AG08395 (cell line): Measurements from ENCODE around the gene CCDC15.

ENCODE experiments used
- DNase-seq: peaks from one replicate; pipeline ENCODE4 v3.0.0; 2012; ENCODE audit warnings: mixed read lengths, low spot score

Gene CCDC15

GRCh38 chr11:125068368-125068767 is 114.4 kb downstream of the CCDC15 start:
- DNase-seq: no peak

- no peak for DNase-seq
Measured at GRCh38 chr11:125069008-125069407, 115.0 kb downstream of the CCDC15 start.

GRCh38 chr11:125069796-125070195 is 115.8 kb downstream of the CCDC15 start:
- DNase-seq: peak; percentile 38

GRCh38 chr11:125070699-125071254 is 116.8 kb downstream of the CCDC15 start:
- peak; percentile 67 for DNase-seq

GRCh38 chr11:125071435-125071834 is 117.4 kb downstream of the CCDC15 start:
- DNase-seq: no peak

- DNase-seq: no peak
Measured at GRCh38 chr11:125071846-125072217, 117.8 kb downstream of the CCDC15 start.

- DNase-seq: no peak
Measured at GRCh38 chr11:125072218-125072960, 118.4 kb downstream of the CCDC15 start.

GRCh38 chr11:125072961-125073590 is 119.1 kb downstream of the CCDC15 start:
- DNase-seq: no peak

- DNase-seq: no peak
Measured at GRCh38 chr11:125073616-125074483, 119.8 kb downstream of the CCDC15 start.

- no peak for DNase-seq
Measured at GRCh38 chr11:125074511-125075241, 120.7 kb downstream of the CCDC15 start.

- DNase-seq: no peak
Measured at GRCh38 chr11:125075242-125075625, 121.2 kb downstream of the CCDC15 start.

GRCh38 chr11:125075900-125076317 is 121.9 kb downstream of the CCDC15 start:
- DNase-seq: no peak

- no peak for DNase-seq
Measured at GRCh38 chr11:125076378-125076945, 122.5 kb downstream of the CCDC15 start.

- no peak for DNase-seq
Measured at GRCh38 chr11:125078016-125078415, 124.0 kb downstream of the CCDC15 start.

- DNase-seq: no peak
Measured at GRCh38 chr11:125078516-125079140, 124.6 kb downstream of the CCDC15 start.

- no peak for DNase-seq
Measured at GRCh38 chr11:125079151-125079877, 125.3 kb downstream of the CCDC15 start.

GRCh38 chr11:125079878-125080530 is 126.0 kb downstream of the CCDC15 start:
- no peak for DNase-seq

GRCh38 chr11:125080531-125080911 is 126.5 kb downstream of the CCDC15 start:
- no peak for DNase-seq

GRCh38 chr11:125081098-125081798 is 127.2 kb downstream of the CCDC15 start:
- no peak for DNase-seq
